NCI-H1694 (cell line): ENCODE results near the gene DCLRE1C.
"Not testable (repeated sequence)": the region's sequence is repeated elsewhere in the genome, so short reads cannot be mapped to it uniquely, and the experiment has no call there.

Experiments
- DNase-seq: peaks from one replicate; lab custom pipeline; 2025; lab: John Stamatoyannopoulos, UW

DCLRE1C gene

DNA sequence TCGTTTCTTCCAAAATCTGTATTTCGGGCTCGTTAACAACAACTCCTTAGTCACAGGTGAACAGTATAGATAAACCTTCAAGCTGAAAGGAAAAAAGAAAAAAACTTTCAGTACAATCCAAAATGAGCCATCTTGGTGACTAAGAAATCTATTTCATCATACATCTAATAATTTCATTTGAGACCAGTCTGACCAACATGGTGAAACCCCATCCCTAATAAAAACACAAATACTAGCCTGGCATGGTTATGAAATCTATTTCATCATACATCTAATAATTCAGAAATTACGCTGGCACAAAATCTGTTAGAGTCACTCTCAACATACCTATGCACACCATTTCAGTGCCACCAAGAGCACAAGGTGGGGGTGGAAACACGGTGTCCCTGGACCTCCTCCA, 8.8 kb downstream of the DCLRE1C start:
- no peak for DNase-seq

DNA sequence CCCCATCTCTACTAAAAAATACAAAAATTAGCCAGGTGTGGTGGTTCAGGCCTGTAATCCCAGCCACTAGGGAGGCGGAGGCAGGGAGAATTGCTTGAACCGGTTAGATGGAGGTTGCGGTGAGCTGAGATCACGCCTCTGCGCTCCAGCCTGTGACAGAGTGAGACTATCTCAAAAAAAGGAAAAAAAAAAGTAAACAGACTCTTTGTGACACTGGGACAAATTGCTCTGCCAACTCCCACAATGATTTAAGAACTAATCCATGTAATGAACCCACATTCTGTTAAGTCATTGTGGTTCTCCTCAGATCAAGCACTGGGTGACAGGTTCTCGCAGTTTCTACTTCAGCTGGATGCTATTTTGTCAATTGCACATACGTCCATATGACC, 11.0 kb downstream of the DCLRE1C start:
- not testable (repeated sequence) for DNase-seq

GRCh38 chr10:14942147-14942949, 11.5 kb downstream of the DCLRE1C start:
- not testable (repeated sequence) for DNase-seq

GRCh38 chr10:14938971-14939370, 14.9 kb downstream of the DCLRE1C start:
- not testable (repeated sequence) for DNase-seq

- DNase-seq = no peak
These were observed 17.3 kb downstream of the DCLRE1C start for GRCh38 chr10:14936584-14936983.

DNA sequence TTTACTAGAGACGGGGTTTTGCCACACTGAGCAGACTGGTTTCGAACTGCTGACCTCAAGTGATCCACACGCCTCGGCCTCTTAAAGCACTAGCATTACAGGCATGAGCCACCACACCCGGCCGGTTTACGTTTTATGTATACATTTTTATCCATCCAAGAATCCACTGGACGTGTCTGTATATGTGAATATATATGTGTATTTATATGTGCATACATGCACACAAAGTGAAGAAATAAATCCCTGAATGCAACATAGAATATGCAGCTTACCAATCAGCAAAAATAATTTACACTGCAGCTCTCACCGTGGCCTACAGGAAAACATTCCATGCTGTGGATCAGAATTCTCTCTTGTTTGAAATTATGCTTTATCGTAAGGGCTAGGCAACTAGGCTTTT, 23.3 kb downstream of the DCLRE1C start:
- DNase-seq = no peak

GRCh38 chr10:14926722-14927416, 27.0 kb downstream of the DCLRE1C start:
- DNase-seq = no peak

- no peak for DNase-seq
These were observed 27.8 kb downstream of the DCLRE1C start for GRCh38 chr10:14926061-14926470.

DNA sequence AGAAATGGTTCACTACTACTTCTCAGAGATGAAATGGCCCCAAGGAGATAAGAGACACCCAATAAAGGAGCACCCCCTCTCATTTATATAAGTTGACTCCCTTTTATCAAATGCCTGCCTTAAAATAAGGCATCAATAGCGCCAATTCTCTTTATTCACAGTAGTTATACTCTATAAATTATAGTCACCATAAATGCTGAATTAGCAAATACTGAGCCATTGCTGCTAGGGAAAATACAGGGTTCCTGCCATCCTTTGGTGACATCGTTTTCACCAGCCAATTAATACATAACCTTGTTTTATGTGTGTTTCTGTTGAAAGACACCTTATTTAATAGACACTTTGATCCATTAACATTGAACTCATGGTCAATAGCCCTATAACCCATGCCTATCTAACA, 28.6 kb downstream of the DCLRE1C start:
- no peak for DNase-seq

- no peak for DNase-seq
These were observed 29.9 kb downstream of the DCLRE1C start for GRCh38 chr10:14924013-14924412.

DNA sequence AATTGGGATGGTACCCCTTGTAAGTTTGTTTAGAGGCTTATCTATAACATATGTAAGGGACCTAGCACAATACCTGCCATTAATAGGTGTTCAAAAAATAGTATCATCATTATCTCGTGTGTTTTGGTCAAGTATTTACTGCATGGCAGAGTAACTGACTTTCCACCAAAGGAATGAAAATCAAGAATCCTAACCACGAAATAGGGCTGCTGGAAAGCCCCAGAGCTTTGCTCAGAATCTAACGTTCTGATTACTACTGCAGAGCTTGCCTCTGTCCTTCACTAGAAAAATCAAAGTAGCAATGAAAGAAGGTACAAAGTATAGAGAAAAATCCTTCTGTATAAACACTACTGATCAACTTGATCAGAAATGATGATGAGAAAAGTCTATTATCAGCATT, 34.9 kb downstream of the DCLRE1C start:
- no peak for DNase-seq

GRCh38 chr10:14917827-14918226, 36.1 kb downstream of the DCLRE1C start:
- no peak for DNase-seq

GRCh38 chr10:14916600-14916999, 37.3 kb downstream of the DCLRE1C start:
- no peak for DNase-seq

DNA sequence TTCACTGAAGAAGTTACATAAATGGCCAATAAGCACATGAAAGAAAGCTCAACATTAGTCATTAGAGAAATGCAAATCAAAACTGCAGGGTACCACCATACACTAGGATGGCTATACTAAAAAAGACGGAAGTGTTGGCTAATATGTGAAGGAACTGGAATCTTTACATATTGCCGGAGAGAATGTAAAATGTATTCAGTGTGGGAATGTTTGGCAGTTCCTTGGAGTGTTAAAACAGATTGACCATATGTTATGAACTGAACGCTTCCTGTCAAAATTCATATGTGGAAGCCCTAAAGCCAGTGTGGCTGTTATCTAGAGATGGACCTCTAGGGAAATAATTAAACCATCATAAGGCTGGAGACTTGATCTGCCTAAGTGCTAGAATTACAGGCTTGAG, 42.1 kb downstream of the DCLRE1C start:
- no peak for DNase-seq

DNA sequence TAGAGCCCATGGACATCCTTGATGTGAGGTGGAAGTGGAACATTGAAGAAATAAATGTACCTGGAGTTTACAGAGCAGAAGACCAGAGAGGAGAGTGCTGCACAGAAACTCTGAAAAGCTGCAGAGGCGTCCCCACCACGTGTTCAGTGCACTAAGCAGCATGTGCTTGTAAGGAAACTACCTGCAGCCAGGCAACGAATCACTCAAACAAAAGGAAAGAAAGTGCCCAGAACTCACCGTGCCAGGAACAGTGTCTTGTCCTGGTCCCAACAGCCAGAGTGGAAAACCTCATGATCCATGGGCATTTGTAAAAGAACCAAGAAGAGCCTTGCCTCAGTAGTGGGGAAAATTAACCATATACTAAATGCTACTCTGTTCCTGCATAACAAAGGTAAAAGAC, 42.9 kb downstream of the DCLRE1C start:
- DNase-seq = no peak

DNA sequence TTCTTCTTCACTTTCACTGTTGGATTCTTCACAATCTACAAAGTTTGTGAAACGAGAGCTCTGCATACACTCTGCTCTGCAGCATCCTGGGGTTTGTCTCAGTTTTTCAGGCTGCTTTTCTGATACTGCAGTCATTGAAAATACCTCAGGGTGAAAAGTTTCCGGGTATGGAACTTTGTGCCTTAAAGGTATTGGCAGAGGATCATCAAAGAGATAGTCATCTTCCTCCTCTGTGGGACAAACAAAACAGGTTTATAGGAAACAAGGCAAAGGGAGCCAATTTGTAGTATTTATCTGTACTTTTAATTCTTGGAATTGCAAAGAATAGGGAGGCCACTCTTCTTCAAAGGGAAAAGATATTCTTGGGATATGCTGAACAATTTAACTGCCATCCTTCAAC, 44.8 kb downstream of the DCLRE1C start:
- no peak for DNase-seq

GRCh38 chr10:14907591-14907990, 46.3 kb downstream of the DCLRE1C start:
- DNase-seq = not testable (repeated sequence)

GRCh38 chr10:14906765-14907164, 47.1 kb downstream of the DCLRE1C start:
- no peak for DNase-seq

GRCh38 chr10:14905890-14906289, 48.0 kb downstream of the DCLRE1C start:
- DNase-seq = no peak

GRCh38 chr10:14904864-14905263, 49.0 kb downstream of the DCLRE1C start:
- DNase-seq = no peak

- no peak for DNase-seq
These were observed 49.6 kb downstream of the DCLRE1C start for GRCh38 chr10:14904316-14904732.

- DNase-seq = no peak
These were observed 62.7 kb downstream of the DCLRE1C start for GRCh38 chr10:14891151-14891550.

DNA sequence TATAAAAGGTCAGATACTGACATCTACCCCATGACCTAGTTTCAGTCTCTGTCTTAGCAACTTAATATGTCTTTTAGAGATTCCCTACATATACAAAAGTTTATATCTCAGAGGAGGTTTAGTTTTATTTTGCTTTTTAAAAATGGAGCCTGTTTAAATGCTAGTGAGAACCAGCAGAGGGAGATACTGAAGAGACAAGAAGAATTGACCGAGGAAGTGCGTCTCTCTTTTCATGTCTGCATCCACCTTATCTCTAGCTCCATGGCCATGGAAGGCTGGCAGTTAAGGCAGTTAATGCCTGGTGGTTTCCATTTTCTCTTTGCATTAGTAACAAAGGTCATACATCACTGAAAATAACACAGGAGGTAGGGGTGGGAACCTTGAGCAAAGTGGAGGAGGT, 64.6 kb downstream of the DCLRE1C start:
- no peak for DNase-seq

- DNase-seq = no peak
These were observed 69.8 kb downstream of the DCLRE1C start for GRCh38 chr10:14884082-14884481.
